HG02571 (cell line): Measurements from ENCODE around the gene JUNB.
"Not testable (repeated sequence)": the region's sequence is repeated elsewhere in the genome, so short reads cannot be mapped to it uniquely, and the experiment has no call there.

ENCODE experiments used
- ATAC-seq: cut with Tn5 transposase; IDR thresholded peaks from one replicate; pipeline ENCODE4 v1.9.1; 2021; ENCODE audit warnings: mild to moderate bottlenecking, moderate library complexity; ENCODE audit not compliant: unreplicated experiment

JUNB gene

GRCh38 chr19:12802267-12803106 is 11.2 kb downstream of the JUNB start:
- no peak for ATAC-seq

DNA sequence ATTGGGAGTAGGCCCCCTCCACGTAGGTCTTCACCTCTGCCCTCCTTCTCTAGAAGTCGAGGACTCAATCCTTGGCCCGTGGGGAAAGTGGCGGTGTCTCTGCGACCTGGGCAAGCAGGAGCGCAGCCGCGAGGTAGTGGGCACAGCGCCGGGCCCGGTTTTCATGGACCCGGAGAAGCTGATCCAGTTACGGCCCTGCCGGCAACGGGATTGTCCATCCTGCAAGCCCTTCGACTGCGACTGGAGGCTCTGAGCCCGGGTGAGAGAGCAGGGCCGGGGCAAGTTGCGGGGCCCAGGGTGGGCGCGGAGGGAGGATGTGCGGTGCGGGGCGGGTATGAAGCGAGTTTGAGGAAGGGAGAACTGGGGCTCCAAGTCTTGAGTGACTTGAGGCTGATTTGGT is 12.8 kb downstream of the JUNB start:
- ATAC-seq: no peak

DNA sequence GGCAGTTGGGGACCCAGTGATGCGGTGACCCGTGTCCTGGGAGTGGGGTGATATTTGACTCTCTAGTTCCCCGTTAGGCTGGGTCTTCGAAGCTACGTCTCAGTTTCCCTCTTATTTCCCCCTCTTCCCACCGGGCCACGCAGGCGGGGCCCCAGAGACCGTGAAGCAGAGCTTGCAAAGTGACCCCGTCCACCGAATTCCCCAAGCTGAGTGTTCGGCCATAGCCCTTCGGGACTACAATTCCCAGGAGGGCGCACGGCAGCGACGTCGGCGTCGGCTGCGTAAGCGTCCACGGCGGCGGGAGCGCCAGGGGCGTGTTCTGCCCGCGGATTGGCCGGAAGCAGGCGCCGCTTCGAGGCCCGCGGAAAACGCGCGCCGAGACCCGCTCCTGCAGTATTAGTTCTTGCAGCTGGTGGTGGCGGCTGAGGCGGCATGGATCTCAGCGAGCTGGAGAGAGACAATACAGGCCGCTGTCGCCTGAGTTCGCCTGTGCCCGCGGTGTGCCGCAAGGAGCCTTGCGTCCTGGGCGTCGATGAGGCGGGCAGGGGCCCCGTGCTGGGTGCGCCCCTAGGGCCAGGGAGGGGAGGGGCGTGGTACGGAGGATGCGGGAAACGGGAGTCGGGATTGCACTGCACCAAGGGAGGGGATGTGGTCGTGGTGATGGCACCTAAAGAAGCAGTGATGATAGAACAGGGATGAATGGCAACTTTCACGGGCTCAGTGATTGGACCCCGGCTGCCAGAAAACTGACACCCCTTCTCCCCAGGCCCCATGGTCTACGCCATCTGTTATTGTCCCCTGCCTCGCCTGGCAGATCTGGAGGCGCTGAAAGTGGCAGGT is 15.2 kb downstream of the JUNB start, which contains the start of gene RNASEH2A:
RNASEH2A (plus strand) TSS at position 343 of the 840 bp plus-strand sequence; CDS start at position 433, 90 bp downstream.
- ATAC-seq: peak; percentile 64

GRCh38 chr19:12815088-12815487 is 23.8 kb downstream of the JUNB start:
- ATAC-seq: no peak

- not testable (repeated sequence) for ATAC-seq
Observed at GRCh38 chr19:12817188-12817587, 25.9 kb downstream of the JUNB start.

GRCh38 chr19:12817810-12818209 is 26.5 kb downstream of the JUNB start:
- ATAC-seq: not testable (repeated sequence)

GRCh38 chr19:12821761-12822160 is 30.5 kb downstream of the JUNB start:
- no peak for ATAC-seq

DNA sequence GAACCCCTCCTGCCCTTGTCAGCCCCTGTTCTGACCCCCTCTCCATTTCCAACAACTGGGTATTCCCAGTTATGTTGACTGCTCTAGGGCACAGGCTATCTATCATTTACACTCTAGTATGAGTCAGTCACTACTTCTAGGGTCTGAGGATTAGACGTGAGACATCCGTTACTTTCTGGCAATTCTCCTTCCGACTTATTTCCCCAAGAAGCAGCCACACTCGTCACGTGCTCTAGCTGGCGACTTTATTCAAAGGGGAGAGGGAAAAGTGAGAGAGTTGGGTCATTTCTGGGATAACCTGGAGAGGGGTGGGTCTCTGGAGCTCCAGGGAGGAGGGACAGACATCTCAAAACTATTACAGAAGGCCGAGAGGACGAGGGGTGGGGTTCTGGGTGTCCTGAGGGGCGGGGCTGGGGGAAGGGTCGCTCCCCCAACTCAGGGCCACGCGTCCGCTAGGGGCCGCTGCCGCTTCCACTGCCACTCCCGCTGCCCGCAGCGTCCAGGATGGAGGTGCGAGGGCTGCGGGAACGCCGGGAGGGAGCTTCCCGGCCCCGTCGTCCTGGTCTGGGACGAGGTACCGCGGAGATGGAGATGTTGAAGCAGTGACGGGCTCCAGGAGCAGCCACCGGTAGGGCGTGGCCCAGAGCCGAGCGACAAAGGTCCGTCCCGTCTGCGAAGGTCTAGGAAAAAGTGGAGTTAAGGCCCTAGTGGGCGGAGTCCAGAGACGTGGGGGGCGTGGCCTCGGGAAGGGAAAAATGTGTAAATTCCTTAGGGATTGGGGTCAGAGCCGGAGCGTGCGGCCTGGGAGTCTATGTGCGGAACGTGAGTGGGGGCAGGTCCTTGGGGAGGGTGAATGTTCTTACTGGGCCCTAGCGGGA is 34.2 kb downstream of the JUNB start:
- ATAC-seq: no peak

DNA sequence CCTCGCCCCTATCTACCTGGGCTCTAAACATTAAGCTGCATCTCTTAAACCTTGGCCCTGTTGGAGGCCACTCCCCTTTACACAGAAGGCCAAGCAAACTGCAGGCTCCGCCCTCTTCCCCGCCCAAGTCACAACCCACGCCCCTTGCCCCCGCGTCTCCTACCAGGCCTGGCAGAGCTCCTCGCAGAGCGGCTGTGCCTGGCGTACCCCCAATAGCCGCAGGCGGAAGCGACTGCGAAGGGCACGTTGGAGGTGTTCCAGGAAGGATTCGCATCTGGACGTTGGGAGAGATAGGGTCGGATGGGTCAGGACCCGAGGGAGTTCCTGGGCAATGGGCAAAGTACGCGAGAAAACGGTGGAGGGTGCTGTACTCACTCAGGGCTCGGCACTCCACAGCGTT is 37.2 kb downstream of the JUNB start:
- ATAC-seq: no peak

DNA sequence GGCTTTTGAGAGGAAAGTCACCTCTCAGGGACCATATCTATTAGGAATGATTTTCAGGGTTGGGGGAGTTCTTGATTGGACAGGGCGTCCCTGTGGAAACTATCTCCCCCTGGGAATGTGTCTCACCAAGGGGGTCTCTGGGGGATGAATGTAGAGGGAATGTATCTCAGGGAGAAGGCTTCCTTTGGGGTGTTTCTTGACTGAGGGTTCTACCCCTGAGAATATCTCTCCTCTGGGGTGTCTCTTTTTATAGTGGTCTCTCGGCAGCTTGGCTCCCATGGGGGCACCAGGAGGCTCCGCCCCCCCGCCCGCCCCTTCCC is 42.1 kb downstream of the JUNB start:
- no peak for ATAC-seq

DNA sequence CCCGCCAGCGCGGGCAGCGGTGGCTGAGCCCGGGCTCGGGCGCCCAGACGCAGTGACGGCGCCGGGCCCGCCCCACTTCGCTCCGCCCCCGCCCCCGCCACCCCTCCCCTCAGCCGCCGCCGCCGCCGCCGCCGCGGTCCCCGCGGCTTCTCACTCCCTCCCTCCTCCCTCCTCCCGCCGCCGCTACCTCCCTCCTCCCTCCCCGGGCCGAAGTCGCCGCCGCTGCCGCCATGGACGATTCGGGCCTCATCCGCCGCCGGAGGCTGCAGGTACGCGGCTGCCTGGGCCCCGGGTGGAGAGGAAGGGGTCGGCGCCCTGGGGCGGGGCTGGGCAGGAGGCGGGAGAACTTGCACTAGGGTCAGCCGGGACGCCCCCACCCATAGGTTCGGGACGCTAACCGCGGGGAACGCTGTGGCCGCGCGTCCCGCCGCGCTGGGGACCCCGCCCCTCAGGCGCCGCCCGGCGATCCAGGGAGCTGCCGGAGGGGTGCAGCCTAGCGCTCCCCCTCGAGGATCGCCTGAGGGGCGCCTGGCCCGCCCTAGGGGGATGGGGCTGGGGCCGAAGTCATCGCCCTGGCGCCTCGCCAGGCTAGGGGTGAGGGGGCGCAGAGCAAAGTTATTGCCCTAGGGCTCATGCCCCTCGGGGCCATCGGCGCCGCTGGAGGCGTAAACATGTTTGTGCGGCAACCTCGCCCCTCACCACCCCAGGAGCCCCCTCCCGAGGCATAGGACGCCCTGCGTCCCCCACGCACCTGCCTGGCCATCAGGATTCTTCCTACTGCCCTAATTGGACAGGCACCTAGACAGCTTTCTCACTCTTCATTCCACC is 42.7 kb downstream of the JUNB start:
- no peak for ATAC-seq

DNA sequence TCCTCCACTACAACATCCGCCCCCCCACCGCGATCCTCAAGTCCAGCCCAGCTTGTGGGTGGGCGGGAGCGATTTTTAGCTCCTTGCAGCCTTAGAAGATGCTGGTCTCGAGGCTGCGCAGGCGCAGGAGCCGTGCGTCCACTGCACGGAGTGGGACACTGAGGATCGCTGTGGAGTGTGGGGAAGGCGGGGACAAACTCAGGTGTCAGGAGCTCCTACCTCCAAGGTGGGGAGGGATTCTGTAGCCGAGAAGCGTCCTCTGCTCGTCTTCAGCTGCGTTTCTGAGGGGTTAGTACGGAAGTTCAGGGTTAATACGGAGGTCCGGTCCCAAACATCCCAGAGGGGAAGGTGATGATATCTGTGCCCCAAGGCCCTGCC is 43.3 kb downstream of the JUNB start, which contains the start of gene RTBDN:
RTBDN (minus strand) TSS at position 14 of the 378 bp plus-strand sequence. CDS start 4,600 bp downstream, outside the sequence.
- ATAC-seq: no peak

GRCh38 chr19:12834976-12835757 is 43.9 kb downstream of the JUNB start:
- no peak for ATAC-seq

- ATAC-seq: no peak
Observed at GRCh38 chr19:12836529-12836863, 45.2 kb downstream of the JUNB start.

DNA sequence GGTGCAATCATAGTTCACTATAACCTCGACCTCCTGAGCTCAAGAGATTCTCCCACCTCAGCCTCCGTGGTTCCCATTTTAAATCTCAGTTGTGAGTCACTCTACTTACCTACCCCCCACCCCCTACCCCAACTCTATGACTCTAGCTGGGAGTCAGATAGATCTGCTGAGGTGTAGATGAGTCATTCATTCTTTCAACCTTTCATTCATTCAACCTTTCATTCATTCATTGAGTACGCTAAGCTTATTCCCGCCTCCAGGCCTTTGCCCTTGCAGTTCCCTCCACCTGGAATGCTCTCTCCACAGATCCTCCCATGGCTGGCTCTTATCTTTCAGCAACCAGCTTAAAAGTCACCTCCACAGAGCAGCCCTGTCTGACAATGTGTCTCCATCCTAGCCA is 45.9 kb downstream of the JUNB start:
- no peak for ATAC-seq

DNA sequence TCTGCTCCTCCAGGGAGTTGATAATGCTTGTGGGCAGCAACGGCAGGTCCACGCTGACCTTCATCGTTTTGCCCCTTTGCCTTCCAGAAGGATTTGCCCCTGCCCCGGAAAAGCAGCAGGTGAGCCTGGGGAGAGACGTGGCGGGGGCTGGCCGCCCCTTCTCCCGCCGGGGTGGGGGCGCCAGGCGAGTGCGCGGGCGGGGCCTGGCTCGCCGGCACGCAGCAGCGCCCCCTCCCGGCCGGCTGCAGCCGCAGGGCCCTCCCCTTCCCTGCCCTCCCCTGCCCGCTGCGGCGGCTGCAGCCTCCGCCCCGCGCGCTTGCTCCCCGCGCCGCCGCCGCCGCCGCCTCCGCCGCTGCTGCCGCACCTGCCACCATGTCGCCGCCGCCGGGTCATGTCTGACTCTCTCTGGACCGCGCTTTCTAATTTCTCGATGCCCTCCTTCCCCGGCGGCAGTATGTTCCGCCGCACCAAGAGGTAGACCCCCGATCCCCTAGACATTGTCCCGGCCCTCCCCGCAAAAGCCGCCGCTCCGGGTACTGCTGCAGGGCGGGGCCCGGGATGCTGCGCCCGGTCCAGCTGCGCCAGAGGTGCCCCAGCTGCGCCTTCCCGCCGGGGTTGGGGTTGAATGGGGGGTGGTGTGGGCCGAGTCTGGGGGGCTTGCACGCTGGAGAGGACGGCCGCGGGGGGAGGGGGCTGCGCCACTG is 47.0 kb downstream of the JUNB start, which contains the start of gene MAST1:
MAST1 (plus strand) TSS at position 334 of the 704 bp plus-strand sequence; CDS start at position 392, 58 bp downstream.
- ATAC-seq: no peak

DNA sequence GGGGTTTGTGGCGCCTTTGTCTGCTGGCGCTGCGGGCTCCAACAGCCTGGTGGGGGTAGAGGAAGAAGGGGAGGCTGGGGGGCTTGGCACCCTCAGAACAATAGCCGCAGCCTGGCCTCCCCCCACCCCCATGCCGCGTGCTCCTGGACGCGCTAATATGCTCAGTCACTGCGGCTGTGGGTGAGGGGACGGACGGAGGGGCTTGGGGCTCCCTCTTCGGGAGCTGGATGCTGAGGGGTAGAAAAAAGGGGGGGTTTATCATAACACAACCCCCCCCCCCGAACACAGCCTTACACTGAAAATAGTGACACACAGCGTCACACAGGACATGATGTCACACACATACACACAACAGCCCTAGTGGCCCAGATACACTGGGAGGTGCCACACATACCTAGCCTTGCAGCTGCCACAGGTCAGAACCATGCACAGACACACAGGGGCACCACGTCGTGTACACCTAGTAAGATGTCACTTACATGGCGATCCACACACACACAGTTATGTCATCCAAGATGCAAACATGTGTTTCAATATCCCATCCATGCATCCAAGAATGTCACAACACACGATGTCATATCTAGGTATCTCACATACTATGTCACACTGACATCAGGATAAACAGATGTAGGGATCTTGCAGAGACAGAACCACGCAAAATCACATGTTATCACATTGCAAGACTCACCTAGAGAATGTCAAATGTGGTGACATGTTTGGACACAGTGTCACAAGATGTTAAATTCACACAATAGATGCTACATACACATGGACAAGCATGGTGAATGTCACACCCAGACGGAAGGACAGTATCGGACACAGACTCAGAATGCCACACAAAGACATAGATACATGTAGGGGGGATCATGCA is 47.8 kb downstream of the JUNB start:
- ATAC-seq: no peak
